CD4-positive, alpha-beta T cell treated with Interleukin-1 beta for 1 hour (primary cell): ENCODE measurements around the gene DBX2.
"Not testable (repeated sequence)": the region's sequence is repeated elsewhere in the genome, so short reads cannot be mapped to it uniquely, and the experiment has no call there.

Experiments
- DNase-seq, 2 donors: peaks; one replicate each; pipeline ENCODE4 v3.0.0-alpha.2; 2020 to 2022

Gene DBX2

GRCh38 chr12:45008211-45008610 lies 42.7 kb downstream of the DBX2 start:
- no peak for DNase-seq

DNA sequence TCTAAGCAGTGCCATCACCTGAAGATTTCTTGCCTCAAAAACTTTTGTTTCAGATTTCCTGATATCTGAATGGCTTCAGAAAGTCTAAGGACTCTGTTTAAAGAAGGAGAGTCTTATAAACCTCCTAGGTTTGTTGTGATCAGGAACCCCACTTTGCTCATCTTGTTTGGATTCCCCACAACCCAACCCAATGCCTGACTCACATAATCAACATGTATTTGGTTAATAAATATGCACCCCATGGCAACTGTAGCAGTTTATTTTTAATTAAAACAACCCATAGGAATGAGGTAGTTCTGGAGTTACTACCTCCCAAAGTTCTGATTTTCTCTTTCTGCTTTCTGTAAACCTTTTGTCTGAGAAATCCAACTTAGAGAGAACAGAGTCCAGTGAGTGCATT lies 51.5 kb downstream of the DBX2 start:
- no peak for DNase-seq

DNA sequence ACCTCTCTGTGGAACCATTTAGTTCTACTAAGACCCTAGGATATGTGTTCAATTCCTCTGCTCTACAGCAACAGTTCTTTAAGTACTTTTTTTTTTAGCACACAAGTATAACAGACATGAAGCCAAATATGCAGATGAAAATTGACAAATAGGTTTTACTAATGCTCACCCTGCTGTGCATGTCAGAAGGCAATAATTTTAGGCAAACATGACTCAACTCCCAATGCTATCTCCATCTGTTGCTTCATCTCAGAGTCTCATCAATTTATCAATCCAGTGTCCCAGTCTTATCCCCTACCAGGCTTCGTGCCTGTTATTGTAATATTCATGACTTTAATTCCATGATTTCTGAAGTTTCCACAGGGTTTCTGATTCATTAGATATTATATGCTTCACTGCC lies 57.7 kb downstream of the DBX2 start:
- no peak for DNase-seq

DNA sequence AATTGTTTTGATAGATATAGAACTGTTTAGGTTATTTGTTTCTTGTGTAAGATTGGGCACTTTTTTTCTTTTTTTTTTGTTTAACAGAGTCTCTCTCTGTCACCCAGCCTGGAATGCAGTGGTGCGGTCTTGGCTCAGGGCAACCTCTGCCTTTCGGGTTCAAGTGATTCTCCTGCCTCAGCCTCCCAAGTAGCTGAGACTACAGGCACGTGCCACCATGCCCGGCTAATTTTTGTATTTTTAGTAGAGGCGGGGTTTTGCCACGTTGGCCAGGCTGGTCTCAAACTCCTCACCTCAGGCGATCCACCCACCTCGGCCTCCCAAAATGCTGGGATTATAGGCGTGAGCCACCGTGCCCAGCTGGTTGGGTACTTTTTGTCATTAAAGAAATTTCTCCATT lies 66.0 kb downstream of the DBX2 start:
- not testable (repeated sequence) for DNase-seq

DNA sequence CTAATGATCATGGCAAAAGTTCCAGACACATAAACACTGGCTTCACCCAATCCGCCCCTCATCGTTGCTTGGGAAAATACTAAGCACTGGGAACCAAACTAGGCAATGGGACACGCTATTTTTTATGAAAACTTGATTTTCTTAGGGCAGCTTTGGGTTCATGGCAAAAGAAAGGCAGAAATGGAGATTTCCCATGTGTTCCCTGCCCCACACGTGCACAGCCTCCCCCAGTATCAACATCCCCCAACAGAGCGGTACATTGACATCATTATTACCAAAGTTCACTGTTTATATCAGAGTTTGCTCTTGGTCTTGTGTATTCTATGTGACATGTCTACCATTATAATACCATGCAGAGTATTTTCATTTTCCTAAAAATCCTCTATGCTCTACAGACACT lies 71.0 kb downstream of the DBX2 start:
- no peak for DNase-seq

GRCh38 chr12:44976246-44976645 lies 74.7 kb downstream of the DBX2 start:
- no peak for DNase-seq

DNA sequence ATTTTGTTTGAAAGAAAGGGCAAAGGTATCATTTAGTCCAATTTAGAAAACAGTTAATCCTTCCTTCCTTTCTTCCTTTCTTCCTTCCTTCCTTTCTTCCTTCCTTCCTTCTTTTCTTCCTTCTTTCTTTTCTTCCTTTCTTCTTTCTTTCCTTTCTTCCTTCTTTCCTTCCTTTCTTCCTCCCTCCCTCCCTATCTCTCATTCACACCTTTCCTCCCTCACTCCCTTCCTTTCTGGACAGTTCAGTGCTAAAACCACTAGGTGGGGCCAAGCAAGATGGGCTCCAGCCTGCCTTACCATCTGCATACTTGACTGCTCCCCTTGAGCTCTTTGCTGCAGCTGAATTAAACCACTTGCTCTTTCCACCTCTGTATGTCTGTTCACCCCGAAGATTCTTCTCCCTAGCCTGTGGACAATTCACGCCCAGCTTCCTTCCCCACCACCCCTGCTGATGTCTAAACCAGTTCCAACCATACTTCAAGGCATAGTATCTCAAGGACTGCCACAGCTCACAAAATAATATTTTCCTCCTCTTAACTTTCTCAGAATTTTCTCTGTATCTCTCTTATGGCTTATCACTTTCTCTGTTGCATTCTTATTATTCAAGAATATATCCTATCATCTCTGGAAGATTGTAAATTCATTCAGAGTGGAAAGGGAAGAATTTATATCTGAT lies 78.0 kb downstream of the DBX2 start:
- no peak for DNase-seq

GRCh38 chr12:44968965-44969364 lies 81.9 kb downstream of the DBX2 start:
- no peak for DNase-seq
